ENCODE results near the gene NUP37. TPM values are rescaled to one million over a fixed set of nuclear protein-coding genes. Genes with fewer than 3 reads are reported as not detected.

Gene NUP37
- polyA plus RNA-seq, 3 donors: 30.4 to 40.0 (median 33.9) TPM

DNA sequence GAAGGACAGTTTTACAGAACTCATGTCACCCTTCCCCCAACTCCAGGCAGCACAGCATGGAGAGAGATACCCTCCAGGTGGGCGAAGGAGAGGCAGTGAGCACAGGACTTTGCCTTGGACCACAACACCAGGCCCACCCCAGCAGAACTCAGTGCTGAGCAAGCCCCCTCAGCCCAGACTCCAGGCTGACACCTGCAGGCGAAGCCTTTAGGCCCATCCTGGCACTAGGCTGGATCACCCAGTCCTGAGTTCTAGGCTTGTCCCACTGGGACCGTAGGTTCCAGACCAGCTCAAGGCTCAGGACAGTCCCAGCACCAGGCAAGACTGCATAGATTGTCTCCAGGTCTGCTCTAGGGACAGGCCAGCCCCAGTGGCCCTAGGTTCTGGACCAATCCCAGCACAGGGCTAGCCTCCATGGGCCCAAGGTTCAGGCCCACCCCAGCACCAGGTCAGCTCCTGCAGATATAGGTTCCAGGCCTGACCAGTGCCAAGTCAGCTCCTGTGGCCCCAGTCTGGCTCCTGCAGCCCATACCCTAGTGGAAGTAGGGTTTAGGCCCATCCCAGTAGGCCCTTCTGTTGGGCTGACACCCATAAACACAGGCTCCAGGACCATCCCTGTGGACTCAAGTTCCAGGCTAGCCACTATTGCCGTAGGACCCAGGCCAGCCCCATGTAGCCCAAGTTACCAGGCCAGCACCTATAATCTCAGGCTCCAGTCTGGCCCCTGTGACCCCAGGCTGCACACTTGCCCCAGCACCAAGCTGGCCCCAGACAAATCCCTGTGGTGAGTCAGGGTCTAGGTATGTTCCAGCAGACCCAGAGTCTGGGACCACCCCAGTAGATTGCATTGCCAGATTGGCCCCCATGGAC, 67.5 kb downstream of the NUP37 start:
- no peak for DNase-seq (ENCODE audit: extremely low read depth in 1 of 11, low read depth in 9 of 11, low spot score in 4 of 11)

DNA sequence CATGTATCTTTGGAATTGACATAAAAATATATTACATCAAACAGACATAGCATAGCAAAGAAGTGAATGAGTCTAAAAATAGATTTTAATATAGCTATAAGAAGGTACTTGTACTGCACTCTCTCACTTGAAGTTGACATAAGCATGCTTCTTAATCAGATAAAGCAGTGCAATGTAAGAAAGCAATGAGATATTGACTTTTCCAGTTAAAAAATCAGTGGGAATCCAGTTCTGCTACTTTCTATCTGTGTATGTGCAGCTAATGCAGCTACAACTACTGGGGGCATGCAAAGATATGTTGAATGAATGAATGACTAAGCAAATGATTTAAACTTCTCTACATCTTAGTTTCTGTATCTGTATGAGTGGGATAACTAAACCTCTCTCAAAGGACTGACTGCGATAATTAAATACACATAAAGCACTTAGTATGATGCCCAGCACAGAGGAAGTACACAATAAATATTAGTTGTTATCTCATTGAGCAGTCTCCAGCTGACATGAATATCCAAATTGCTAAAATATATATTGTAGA, 68.4 kb downstream of the NUP37 start:
- no peak for DNase-seq (ENCODE audit: extremely low read depth in 1 of 11, low read depth in 9 of 11, low spot score in 4 of 11)

DNA sequence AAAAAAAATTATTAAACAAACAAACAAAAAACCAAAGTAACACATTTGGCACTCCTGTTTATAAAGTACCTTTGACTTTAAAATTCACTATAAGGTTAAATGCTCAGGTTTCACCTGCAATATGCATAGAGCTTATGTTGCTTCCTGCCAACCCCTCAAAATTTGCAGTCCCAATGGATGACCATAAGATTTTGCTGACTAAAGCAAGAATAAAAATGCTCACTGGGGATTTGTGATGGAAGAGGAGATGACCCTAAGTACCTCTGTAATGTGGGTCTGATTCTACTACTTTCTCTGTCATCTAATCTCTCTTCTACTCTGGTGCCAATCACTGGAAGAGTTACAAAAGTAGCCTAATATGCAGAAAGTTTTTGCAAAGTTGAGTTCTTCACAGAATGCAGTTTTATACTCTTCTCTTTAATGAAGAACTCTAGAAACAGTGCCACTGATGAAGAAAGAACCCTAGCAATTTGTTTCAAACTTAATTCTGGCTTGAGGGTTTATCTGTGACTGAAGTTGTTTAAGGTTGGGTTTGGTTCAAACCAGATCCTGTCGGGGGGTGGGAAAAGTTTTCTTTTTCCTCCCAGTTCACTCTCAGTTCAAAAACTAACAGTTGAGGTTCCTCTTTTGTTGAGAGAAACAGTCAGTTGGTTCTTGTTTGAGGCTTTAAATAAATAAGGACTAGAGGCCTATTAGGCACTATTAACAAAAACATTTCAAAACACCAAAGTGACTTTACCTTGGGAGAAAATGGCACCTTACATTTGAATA, 69.1 kb downstream of the NUP37 start:
- DNase-seq (ENCODE audit: extremely low read depth in 1 of 11, low read depth in 9 of 11, low spot score in 4 of 11): no peak

DNA sequence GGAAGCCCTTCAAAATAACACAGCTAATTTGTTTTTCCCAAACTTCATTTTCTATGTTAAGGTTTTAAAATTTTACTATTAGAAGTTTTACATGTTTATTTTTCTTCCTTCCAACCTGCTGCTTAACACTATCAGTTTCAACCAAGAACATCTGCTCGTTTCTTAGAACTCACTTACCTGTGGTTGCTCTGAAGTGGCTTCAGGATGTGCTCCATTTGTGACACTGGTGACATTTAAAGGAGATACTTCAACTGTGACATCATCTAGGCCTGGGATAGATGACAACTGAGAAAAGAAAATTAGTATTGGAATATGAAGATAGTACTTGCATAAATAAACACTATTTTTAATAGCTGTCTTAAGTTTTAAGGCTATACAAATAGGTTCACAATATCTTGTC, 76.0 kb downstream of the NUP37 start:
- no peak for DNase-seq (ENCODE audit: extremely low read depth in 1 of 11, low read depth in 9 of 11, low spot score in 4 of 11)

DNA sequence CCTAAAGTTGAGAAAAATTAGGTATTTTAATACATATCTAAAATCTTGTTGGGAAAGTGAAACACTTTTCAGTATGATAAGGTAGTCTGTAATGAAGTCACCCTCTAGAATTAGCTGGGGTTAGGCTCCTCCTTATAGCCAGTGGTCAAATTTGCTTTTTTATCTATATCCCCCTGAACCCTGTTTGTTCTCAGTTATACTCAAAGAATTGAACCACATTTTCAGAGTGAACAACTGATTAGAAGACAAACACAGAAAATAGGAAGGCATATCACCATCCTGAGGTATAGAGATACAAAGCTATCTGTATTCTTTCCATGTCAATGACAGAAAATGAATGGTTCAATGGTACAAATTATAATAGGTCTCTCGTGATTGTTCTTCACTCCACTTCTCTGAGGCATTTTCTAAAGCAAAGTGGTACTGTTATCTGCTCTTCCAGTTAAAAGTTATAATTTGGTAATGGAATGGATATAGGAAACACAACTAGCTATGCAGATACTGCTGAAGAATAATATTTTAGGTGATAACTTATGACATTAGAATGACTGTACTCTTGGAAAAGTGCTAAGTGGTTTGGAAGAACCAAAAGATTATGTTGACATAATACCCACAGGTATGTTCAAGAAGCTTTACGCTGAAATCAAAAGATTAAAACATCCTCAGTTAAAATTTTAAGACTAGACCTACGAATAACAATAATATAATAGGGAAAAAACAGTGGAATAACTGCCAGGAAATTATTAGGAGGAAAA, 85.7 kb downstream of the NUP37 start:
- DNase-seq (ENCODE audit: extremely low read depth in 1 of 11, low read depth in 9 of 11, low spot score in 4 of 11): no peak

DNA sequence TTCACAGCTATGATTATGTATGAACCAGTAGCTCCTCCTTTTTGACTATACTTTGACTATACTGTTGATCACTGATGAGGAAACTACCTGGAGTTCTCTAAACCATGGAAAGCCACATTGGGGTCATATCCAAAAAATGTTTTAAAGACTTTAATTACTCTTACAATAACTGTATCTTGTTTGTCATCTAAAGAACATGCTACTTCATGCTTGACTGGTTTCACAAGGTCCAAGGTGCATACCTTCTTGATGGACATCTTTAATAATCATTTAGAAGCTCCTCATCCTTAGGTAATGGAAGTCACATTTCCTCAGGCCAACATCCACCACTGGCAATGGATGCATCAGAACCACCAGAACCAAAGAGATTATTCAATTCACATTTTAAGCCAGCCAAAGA, 88.1 kb downstream of the NUP37 start:
- DNase-seq (ENCODE audit: extremely low read depth in 1 of 11, low read depth in 9 of 11, low spot score in 4 of 11): no peak

DNA sequence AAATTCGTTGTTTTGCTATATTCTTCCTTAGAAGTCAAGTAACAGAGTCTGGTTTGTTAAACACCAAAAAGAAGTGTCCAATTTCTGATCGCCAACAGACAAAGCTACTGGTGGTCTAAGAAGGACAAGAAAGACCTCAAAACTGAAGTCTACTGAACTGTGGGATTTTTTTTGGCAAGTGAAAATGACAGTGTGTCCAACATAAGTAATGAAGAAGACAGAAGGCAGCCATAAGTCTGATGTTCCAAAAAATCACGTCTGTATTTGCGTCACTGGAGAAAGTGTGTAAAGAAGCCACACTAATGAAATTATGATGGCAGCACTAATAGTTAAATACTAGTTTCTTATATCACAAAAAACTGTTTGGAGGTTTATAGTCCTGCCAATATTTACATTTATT, 90.8 kb downstream of the NUP37 start:
- no peak for DNase-seq (ENCODE audit: extremely low read depth in 1 of 11, low read depth in 9 of 11, low spot score in 4 of 11)

DNA sequence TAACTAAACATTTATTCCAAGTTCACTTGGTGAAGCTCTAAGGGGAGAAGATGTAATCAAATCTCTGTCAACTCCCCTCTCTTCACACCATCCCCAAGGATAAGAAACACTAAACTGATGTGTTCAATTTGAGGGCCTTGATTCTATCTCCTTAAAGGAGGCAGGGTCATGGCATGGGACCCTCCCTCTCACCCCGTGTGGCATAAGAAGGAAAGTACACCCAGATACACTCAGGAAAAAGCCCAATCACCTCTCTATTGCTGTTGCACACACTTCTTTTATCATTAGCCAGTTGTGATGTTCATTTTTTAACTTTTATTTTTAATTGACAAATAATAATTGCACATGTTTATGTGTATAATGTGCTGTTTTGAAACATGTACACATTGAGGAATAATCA, 93.2 kb downstream of the NUP37 start:
- no peak for DNase-seq (ENCODE audit: extremely low read depth in 1 of 11, low read depth in 9 of 11, low spot score in 4 of 11)

DNA sequence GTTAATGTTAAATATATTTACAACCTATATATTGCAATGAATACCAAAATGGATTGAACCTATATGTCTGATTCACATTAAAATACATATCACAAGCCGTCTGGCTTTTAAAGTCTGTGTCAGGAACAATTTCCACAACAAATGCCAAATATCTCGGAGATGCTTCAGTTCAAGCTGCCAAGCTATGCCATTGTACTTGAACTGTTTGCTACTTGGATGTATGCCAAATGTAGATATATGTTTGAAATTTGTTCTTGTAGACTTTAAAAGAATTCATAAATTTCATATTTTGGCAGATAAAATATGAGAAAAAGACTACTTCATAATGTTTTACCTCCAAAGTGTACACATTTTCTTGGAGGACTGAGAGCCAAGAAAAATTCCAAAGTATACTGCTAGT, 95.1 kb downstream of the NUP37 start:
- DNase-seq (ENCODE audit: extremely low read depth in 1 of 11, low read depth in 9 of 11, low spot score in 4 of 11): no peak

DNA sequence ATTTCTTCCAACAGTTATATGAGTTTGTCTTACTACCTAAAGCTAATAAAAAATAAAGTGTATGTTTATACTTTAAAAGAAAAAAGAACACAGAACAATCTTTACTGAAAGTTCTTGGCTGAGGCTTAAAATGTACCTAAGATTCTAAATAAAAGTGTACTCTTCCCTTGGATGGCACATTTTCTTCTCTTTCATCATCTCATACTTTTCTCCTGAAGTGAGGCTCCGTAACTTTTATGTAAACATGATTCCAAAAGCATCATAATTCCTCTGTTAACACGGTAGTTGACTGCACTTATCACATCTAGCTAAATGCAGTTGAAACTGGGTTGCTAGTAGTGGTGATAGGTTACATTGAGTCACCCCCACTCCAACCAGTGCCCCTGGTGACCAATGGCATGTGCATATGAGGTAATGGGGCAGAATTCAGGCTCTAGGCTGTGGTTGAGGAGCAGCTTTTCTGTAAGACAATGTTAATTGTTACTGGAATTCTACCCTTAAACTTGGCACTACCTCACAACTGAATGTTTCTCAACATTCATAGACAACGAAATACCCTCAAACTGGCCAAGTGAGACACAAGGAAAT, 96.5 kb downstream of the NUP37 start:
- no peak for DNase-seq (ENCODE audit: extremely low read depth in 1 of 11, low read depth in 9 of 11, low spot score in 4 of 11)

Other genes with a start within 250 kb of the NUP37 start
- gene DRAM1, start 242.5 kb downstream of the NUP37 start, polyA plus RNA-seq (ENCODE audit: insufficient read length in 3 of 3): 10 to 100 TPM; 19.4 to 25.0 (median 22.0) TPM
- gene WASHC3, start 58.1 kb downstream of the NUP37 start, polyA plus RNA-seq (ENCODE audit: insufficient read length in 3 of 3): 10 to 100 TPM; 46.3 to 66.6 (median 46.5) TPM
- gene PARPBP, start 69 bp upstream of the NUP37 start, polyA plus RNA-seq (ENCODE audit: insufficient read length in 3 of 3): 10 to 100 TPM; 12.7 to 15.4 (median 14.1) TPM
- gene PMCH, start 77.7 kb upstream of the NUP37 start, polyA plus RNA-seq (ENCODE audit: insufficient read length in 3 of 3): under 1 TPM; 0.39 to 0.76 (median 0.45) TPM

Measured in renal cortex interstitium (tissue), 11 donors.